ENCODE results near the gene CACNG8.

CACNG8 gene

GRCh38 chr19:53991224-53992113 lies 28.7 kb downstream of the CACNG8 start, which contains the start of gene CACNG6:
TSS of gene CACNG6 (plus strand) at chr19:53991637. CDS start at chr19:53992878, 1,241 bp downstream.
- POLR2A ChIA-PET = no interaction called here
- no peak for TF ChIP-seq CTCF (IDR thresholded peaks at IDR 0.05; ENCODE audit: control extremely low read depth, extremely low read depth, low read depth, missing control alignments)
- CTCF ChIA-PET = no interaction called here
- no peak for DNase-seq (ENCODE audit: extremely low spot score)

GRCh38 chr19:53992211-53992610 lies 29.5 kb downstream of the CACNG8 start:
- no peak for TF ChIP-seq CTCF (IDR thresholded peaks at IDR 0.05; ENCODE audit: control extremely low read depth, extremely low read depth, low read depth, missing control alignments)
- POLR2A ChIA-PET = no interaction called here
- no peak for DNase-seq (ENCODE audit: extremely low spot score)
- CTCF ChIA-PET = no interaction called here

GRCh38 chr19:53992815-53993214 lies 30.1 kb downstream of the CACNG8 start:
- DNase-seq (ENCODE audit: extremely low spot score) = no peak
- no peak for TF ChIP-seq CTCF (IDR thresholded peaks at IDR 0.05; ENCODE audit: control extremely low read depth, extremely low read depth, low read depth, missing control alignments)
- POLR2A ChIA-PET = no interaction called here
- CTCF ChIA-PET = no interaction called here

GRCh38 chr19:53993448-53993847 lies 30.7 kb downstream of the CACNG8 start:
- POLR2A ChIA-PET = no interaction called here
- DNase-seq (ENCODE audit: extremely low spot score) = no peak
- no peak for TF ChIP-seq CTCF (IDR thresholded peaks at IDR 0.05; ENCODE audit: control extremely low read depth, extremely low read depth, low read depth, missing control alignments)
- CTCF ChIA-PET = no interaction called here

GRCh38 chr19:53994811-53995210 lies 32.1 kb downstream of the CACNG8 start:
- DNase-seq (ENCODE audit: extremely low spot score) = no peak
- POLR2A ChIA-PET = no interaction called here
- no peak for TF ChIP-seq CTCF (IDR thresholded peaks at IDR 0.05; ENCODE audit: control extremely low read depth, extremely low read depth, low read depth, missing control alignments)
- CTCF ChIA-PET = interaction anchor here (0.7 kb wide), 1 partner anchor 35 kb away, joined by 5 read pairs; no protein-coding TSS in a partner anchor

GRCh38 chr19:53998223-53998622 lies 35.5 kb downstream of the CACNG8 start:
- no peak for DNase-seq (ENCODE audit: extremely low spot score)
- no peak for TF ChIP-seq CTCF (IDR thresholded peaks at IDR 0.05; ENCODE audit: control extremely low read depth, extremely low read depth, low read depth, missing control alignments)
- POLR2A ChIA-PET = no interaction called here
- CTCF ChIA-PET = no interaction called here
